H9 (cell line): ENCODE data around the gene RNF220. TPM values are rescaled to one million over a fixed set of nuclear protein-coding genes. Genes with fewer than 3 reads are reported as not detected.

Experiments used
- DNase-seq: peaks from one replicate; pipeline ENCODE4 v3.0.0-alpha.2; 2017
- H2AFZ ChIP-seq: one replicate; pipeline ENCODE4 v1.6.1; 2013; ENCODE audit warnings: mild to moderate bottlenecking, low read length, control low read depth, moderate library complexity
- H2AK5ac ChIP-seq: 2 replicates; pipeline ENCODE4 v1.6.1; 2013; ENCODE audit warnings: low read length, control low read depth, mixed read lengths; ENCODE audit not compliant: insufficient read length
- H2BK120ac ChIP-seq: one replicate; pipeline ENCODE4 v1.6.1; 2013; ENCODE audit warnings: low read depth, mild to moderate bottlenecking, low read length, control low read depth, inconsistent platforms; ENCODE audit not compliant: poor library complexity, severe bottlenecking
- H2BK12ac ChIP-seq: 2 replicates; pipeline ENCODE4 v1.6.1; 2013; ENCODE audit warnings: low read length, control low read depth, mixed read lengths, low read depth; ENCODE audit not compliant: insufficient read length
- H2BK15ac ChIP-seq: 2 replicates; pipeline ENCODE4 v1.6.1; 2013; ENCODE audit warnings: low read depth, low read length, control low read depth
- H2BK20ac ChIP-seq: one replicate; pipeline ENCODE4 v1.6.1; 2013; ENCODE audit warnings: low read depth, mild to moderate bottlenecking, low read length, control low read depth, inconsistent platforms; ENCODE audit not compliant: poor library complexity, severe bottlenecking
- H2BK5ac ChIP-seq: 2 replicates; pipeline ENCODE4 v1.6.1; 2013; ENCODE audit warnings: low read length, control low read depth, mixed read lengths; ENCODE audit not compliant: insufficient read length
- H3K14ac ChIP-seq: 2 replicates; pipeline ENCODE4 v1.6.1; 2013; ENCODE audit warnings: low read length, control low read depth; ENCODE audit not compliant: insufficient read depth
- H3K18ac ChIP-seq: 2 replicates; pipeline ENCODE4 v1.6.1; 2013; ENCODE audit warnings: low read depth, mild to moderate bottlenecking, mixed read lengths, low read length, control low read depth; ENCODE audit not compliant: insufficient read length
- H3K23ac ChIP-seq: 2 replicates; pipeline ENCODE4 v1.6.1; 2013; ENCODE audit warnings: low read length, control low read depth, mixed read lengths, low read depth; ENCODE audit not compliant: insufficient read length
- H3K23me2 ChIP-seq: 2 replicates; pipeline ENCODE4 v1.6.1; 2013; ENCODE audit warnings: low read depth, mild to moderate bottlenecking, mixed read lengths, low read length, control low read depth; ENCODE audit not compliant: insufficient read length, poor library complexity, severe bottlenecking
- H3K27ac ChIP-seq: 2 replicates; pipeline ENCODE4 v1.5.1; 2013; ENCODE audit warnings: low read length, control low read depth, mixed read lengths, low read depth; ENCODE audit not compliant: insufficient read length
- H3K27me3 ChIP-seq: 2 replicates; pipeline ENCODE4 v1.6.1; 2013; ENCODE audit warnings: low read length, control low read depth, inconsistent platforms; ENCODE audit not compliant: insufficient read depth
- H3K4ac ChIP-seq: 2 replicates; pipeline ENCODE4 v1.6.1; 2013; ENCODE audit warnings: low read depth, mild to moderate bottlenecking, control low read depth, inconsistent platforms, low read length, moderate library complexity
- H3K4me1 ChIP-seq: 2 replicates; pipeline ENCODE4 v1.6.1; 2013; ENCODE audit warnings: low read length, control low read depth, inconsistent platforms; ENCODE audit not compliant: insufficient read depth
- H3K4me2 ChIP-seq: 2 replicates; pipeline ENCODE4 v1.6.1; 2013; ENCODE audit warnings: low read length, control low read depth, mixed read lengths; ENCODE audit not compliant: insufficient read length, insufficient read depth
- H3K56ac ChIP-seq: 2 replicates; pipeline ENCODE4 v1.6.1; 2013; ENCODE audit warnings: low read depth, mild to moderate bottlenecking, mixed read lengths, low read length, control low read depth; ENCODE audit not compliant: insufficient read length
- H3K79me1 ChIP-seq: 2 replicates; pipeline ENCODE4 v1.6.1; 2013; ENCODE audit warnings: low read depth, mild to moderate bottlenecking, moderate library complexity, low read length, control low read depth, inconsistent platforms; ENCODE audit not compliant: insufficient read depth, poor library complexity, severe bottlenecking
- H3K79me2 ChIP-seq: 2 replicates; pipeline ENCODE4 v1.6.1; 2013; ENCODE audit warnings: low read length, control low read depth, inconsistent platforms; ENCODE audit not compliant: insufficient read depth
- H3K9ac ChIP-seq: 2 replicates; pipeline ENCODE4 v1.6.1; 2013; ENCODE audit warnings: low read length, control low read depth, mixed read lengths; ENCODE audit not compliant: insufficient read length; ENCODE audit errors: extremely low read depth
- H3K9me3 ChIP-seq: one replicate; pipeline ENCODE4 v1.6.1; 2013; ENCODE audit warnings: low read depth, low read length, inconsistent platforms; ENCODE audit not compliant: control insufficient read depth
- H3T11ph ChIP-seq: one replicate; pipeline ENCODE4 v1.6.1; 2013; ENCODE audit warnings: mild to moderate bottlenecking, low read length, control low read depth, inconsistent platforms
- H4K20me1 ChIP-seq: one replicate; pipeline ENCODE4 v1.6.1; 2013; ENCODE audit not compliant: control insufficient read depth, insufficient read length, insufficient read depth
- H4K5ac ChIP-seq: 2 replicates; pipeline ENCODE4 v1.6.1; 2013; ENCODE audit warnings: low read depth, mild to moderate bottlenecking, mixed read lengths, low read length, control low read depth; ENCODE audit not compliant: insufficient read length
- H4K8ac ChIP-seq: replicated peaks from 2 replicates; pipeline ENCODE4 v1.6.1; 2013; ENCODE audit warnings: low read length, control low read depth, mixed read lengths, low read depth; ENCODE audit not compliant: insufficient read length
- H4K91ac ChIP-seq: 2 replicates; pipeline ENCODE4 v1.6.1; 2013; ENCODE audit warnings: low read depth, mild to moderate bottlenecking, moderate library complexity, mixed read lengths, low read length, control low read depth; ENCODE audit not compliant: insufficient read length
- H3K27ac Mint-ChIP-seq, 3 experiments: 2 replicates in 2 of 3; 3 replicates in 1 of 3; pipeline ENCODE4 v1.8.0; 2020 to 2021; ENCODE audit warnings: mixed read lengths in 3 of 3, mild to moderate bottlenecking in 1 of 3, moderate library complexity in 1 of 3
- H3K27me3 Mint-ChIP-seq: 2 replicates; pipeline ENCODE4 v1.8.0; 2021; ENCODE audit warnings: low read depth, mild to moderate bottlenecking, moderate library complexity, mixed read lengths
- H3K36me3 Mint-ChIP-seq, 3 experiments: 2 replicates in 2 of 3; 3 replicates in 1 of 3; pipeline ENCODE4 v1.8.0; 2020 to 2021; ENCODE audit warnings: low read depth in 3 of 3, mixed read lengths in 3 of 3; ENCODE audit not compliant: insufficient read depth in 1 of 3
- H3K4me1 Mint-ChIP-seq, 2 experiments: 2 replicates each; pipeline ENCODE4 v1.8.0; 2020; ENCODE audit warnings: mixed read lengths in 2 of 2
- H3K4me3 Mint-ChIP-seq, 2 experiments: 2 replicates in 1 of 2; 3 replicates in 1 of 2; pipeline ENCODE4 v1.8.0; 2020 to 2021; ENCODE audit warnings: mild to moderate bottlenecking in 2 of 2, mixed read lengths in 2 of 2, moderate library complexity in 1 of 2
- H3K9me3 Mint-ChIP-seq, 2 experiments: 2 replicates in 1 of 2; 3 replicates in 1 of 2; pipeline ENCODE4 v1.8.0; 2020; ENCODE audit warnings: mild to moderate bottlenecking in 2 of 2, mixed read lengths in 2 of 2, moderate library complexity in 1 of 2
- WGBS: extraction: QIAGEN DNeasy Blood & Tissue Kit; methylation state at CpG from one replicate; pipeline ENCODE4 v1.1.7; 2013; ENCODE audit warnings: missing lambda C conversion rate, low lambda C conversion rate, mixed read lengths; ENCODE audit not compliant: insufficient read length; ENCODE audit errors: extremely low coverage; 5-methylcytosine and 5-hydroxymethylcytosine counted together
- total RNA-seq: library from RNA; stranded (reverse); gene quantifications from 2 replicates; pipeline ENCODE4 v1.2.1, GENCODE V29; 2021
- TF ChIP-seq, protein P1 (sequence below): fragments of 200-600 bp; sonication (generic); conservative IDR thresholded peaks from 3 replicates; pipeline ENCODE4 v1.8.0; 2021; ENCODE audit warnings: antibody characterized with exemption, mild to moderate bottlenecking

The RNF220 gene
- total RNA-seq, 1 experiment from 2014 or later = 109 TPM

DNA sequence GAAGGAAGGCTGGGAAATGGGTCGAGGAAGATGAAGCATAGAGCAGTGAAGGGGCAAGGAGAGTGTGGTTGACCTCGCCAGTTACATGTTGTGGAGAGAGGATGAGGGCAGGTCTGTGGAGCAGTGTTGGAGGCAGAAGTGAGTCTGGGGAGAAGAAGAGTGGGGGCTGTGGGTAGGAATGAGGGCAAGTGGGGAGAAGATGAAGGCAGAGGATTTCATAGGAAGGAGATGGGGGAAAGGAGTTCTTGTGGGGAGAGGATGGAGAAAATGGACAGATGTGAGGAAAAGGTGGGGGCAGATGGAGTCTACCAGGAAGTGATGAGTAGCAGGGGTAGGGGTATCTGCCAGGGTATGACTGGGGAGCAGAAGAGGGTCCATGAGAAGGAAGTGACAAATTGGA is 273.1 kb downstream of the RNF220 start:
- peaks cover 15% of the 10 kb centered on the region for H3K4me1 ChIP-seq
- H3K27me3 ChIP-seq = no peaks in the 10 kb centered on the region
- no peak overlapping the region for H3K56ac ChIP-seq
- H3K23me2 ChIP-seq = no peaks in the 10 kb centered on the region
- H3K4me2 ChIP-seq = no peak overlapping the region
- TF ChIP-seq, protein P1, sequence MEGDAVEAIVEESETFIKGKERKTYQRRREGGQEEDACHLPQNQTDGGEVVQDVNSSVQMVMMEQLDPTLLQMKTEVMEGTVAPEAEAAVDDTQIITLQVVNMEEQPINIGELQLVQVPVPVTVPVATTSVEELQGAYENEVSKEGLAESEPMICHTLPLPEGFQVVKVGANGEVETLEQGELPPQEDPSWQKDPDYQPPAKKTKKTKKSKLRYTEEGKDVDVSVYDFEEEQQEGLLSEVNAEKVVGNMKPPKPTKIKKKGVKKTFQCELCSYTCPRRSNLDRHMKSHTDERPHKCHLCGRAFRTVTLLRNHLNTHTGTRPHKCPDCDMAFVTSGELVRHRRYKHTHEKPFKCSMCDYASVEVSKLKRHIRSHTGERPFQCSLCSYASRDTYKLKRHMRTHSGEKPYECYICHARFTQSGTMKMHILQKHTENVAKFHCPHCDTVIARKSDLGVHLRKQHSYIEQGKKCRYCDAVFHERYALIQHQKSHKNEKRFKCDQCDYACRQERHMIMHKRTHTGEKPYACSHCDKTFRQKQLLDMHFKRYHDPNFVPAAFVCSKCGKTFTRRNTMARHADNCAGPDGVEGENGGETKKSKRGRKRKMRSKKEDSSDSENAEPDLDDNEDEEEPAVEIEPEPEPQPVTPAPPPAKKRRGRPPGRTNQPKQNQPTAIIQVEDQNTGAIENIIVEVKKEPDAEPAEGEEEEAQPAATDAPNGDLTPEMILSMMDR = no peak
- H4K5ac ChIP-seq = no peak overlapping the region
- peaks cover 0 to 7% (median 0%) of the 10 kb centered on the region in 3 experiments; a peak in 3 of 7 replicates for H3K36me3 Mint-ChIP-seq
- H3K27me3 Mint-ChIP-seq = no peaks in the 10 kb centered on the region; the same call in 1 of the 2 replicates
- H3K79me1 ChIP-seq = no peaks in the 10 kb centered on the region
- H2BK15ac ChIP-seq = no peak overlapping the region
- no peaks in the 10 kb centered on the region; a peak in 1 of 5 replicates for H3K9me3 Mint-ChIP-seq
- H3K14ac ChIP-seq = no peak overlapping the region
- H2AK5ac ChIP-seq = no peak overlapping the region
- H2BK120ac ChIP-seq = no peak overlapping the region
- H3K9me3 ChIP-seq = no peaks in the 10 kb centered on the region
- no peak overlapping the region for H3K4ac ChIP-seq
- WGBS = no CpG with 5 or more reads among the region's 2 CpGs
- peaks cover 25 to 27% of the 10 kb centered on the region in 2 experiments for H3K4me1 Mint-ChIP-seq
- no peaks in the 10 kb centered on the region for H4K20me1 ChIP-seq
- H3K79me2 ChIP-seq = no peaks in the 10 kb centered on the region
- no peak overlapping the region for H3K18ac ChIP-seq
- no peak overlapping the region for H3K9ac ChIP-seq
- no peak overlapping the region for H3K23ac ChIP-seq
- no peak overlapping the region for H2BK20ac ChIP-seq
- no peak overlapping the region for H2BK12ac ChIP-seq
- no peak overlapping the region for H3K27ac ChIP-seq
- no peak overlapping the region for H4K91ac ChIP-seq
- H2BK5ac ChIP-seq = no peak overlapping the region
- no peak for DNase-seq
- H2AFZ ChIP-seq = no peak overlapping the region
- no peak overlapping the region for H3K27ac Mint-ChIP-seq
- H4K8ac ChIP-seq = no peak overlapping the region
- H3T11ph ChIP-seq = no peak overlapping the region
- no peak overlapping the region for H3K4me3 Mint-ChIP-seq
